Adrenal gland (tissue), 12 donors: ENCODE results near the gene AP3B2. TPM values are rescaled to one million over a fixed set of nuclear protein-coding genes. Genes with fewer than 3 reads are reported as not detected.

Experiments
- DNase-seq, 7 donors: peaks; one replicate each; pipeline ENCODE4 v3.0.0-alpha.2; 2019 to 2020
- H3K27ac ChIP-seq, 5 donors: fragments of 200-600 bp; sonication (generic) in 4 of 5; 1 replicate in 3 of 5; 2 replicates in 2 of 5; pipeline versions ENCODE4 v1.5.1 to v1.8.0; 2016 to 2020; ENCODE audit warnings: mild to moderate bottlenecking in 1 of 5
- H3K27me3 ChIP-seq: fragments of 200-600 bp; 2 replicates; pipeline ENCODE4 v1.8.0; 2021
- H3K36me3 ChIP-seq, 2 donors: fragments of 200-600 bp; replicated peaks in 1 of 2; 1 replicate in 1 of 2; 2 replicates in 1 of 2; pipeline versions ENCODE4 v1.5.1 to v1.8.0; 2018 to 2022
- H3K4me1 ChIP-seq, 2 donors: fragments of 200-600 bp; replicated peaks in 1 of 2; 1 replicate in 1 of 2; 2 replicates in 1 of 2; pipeline versions ENCODE4 v1.5.1 to v1.8.0; 2018 to 2021
- H3K4me3 ChIP-seq, 4 donors: fragments of 200-600 bp; sonication (generic) in 3 of 4; one replicate each; pipeline ENCODE4 v1.5.1; 2016 to 2018
- H3K9me3 ChIP-seq, 3 donors: fragments of 200-600 bp; sonication (generic) in 1 of 3; replicated peaks in 1 of 3; 1 replicate in 2 of 3; 2 replicates in 1 of 3; pipeline versions ENCODE4 v1.5.1 to v1.8.0; 2016 to 2021
- POLR2A ChIP-seq, 2 donors: fragments of 450-650 bp; IDR thresholded peaks; one replicate each; pipeline ENCODE4 v1.6.1; 2017; ENCODE audit warnings: antibody characterized with exemption in 2 of 2, mild to moderate bottlenecking in 2 of 2, moderate library complexity in 1 of 2
- WGBS, 4 donors: extraction: QIAGEN DNeasy Blood & Tissue Kit in 2 of 4; methylation state at CpG; one replicate each; pipeline versions ENCODE4 v1.1.5 to v1.1.7; 2013 to 2017; 5-methylcytosine and 5-hydroxymethylcytosine counted together
- intact Hi-C, 2 donors: fragments of 100-400 bp; cut with DNase I; formaldehyde crosslinking; loops; one replicate each; pipeline versions ENCODE4 v1.14.1 to v1.15.0; 2022 to 2023
- polyA plus RNA-seq, 3 donors: library from polyadenylated mRNA; stranded (reverse); fragments of 200-250 nt in 2 of 3; fragments of 350-450 nt in 1 of 3; fragmentation: Illumina TruSeq in 1 of 3; extraction: RNeasy Lipid Tissue Mini Kit (QIAGEN cat#74804) in 1 of 3; gene quantifications; one replicate each; pipeline ENCODE4 v1.2.3, GENCODE V29; 2013 to 2014
- total RNA-seq, 9 donors: library from RNA; depleted of rRNA in 4 of 9; stranded (reverse); fragments of >200 nt in 4 of 9; fragments of 120-200 nt in 1 of 9; fragmentation: NEBNext Ultra II Directional in 1 of 9; extraction: Animal tissue kit (Norgen Biotek cat#: 25700) in 1 of 9; gene quantifications; one replicate each; pipeline versions ENCODE4 v1.1.0 to v1.2.4, GENCODE V29; 2013 to 2023
- TF ChIP-seq, protein P1 (sequence below), 6 experiments: fragments of 450-650 bp in 4 of 6; fragments of 200-600 bp in 2 of 6; sonication (generic) in 1 of 6; IDR thresholded peaks; 1 replicate in 5 of 6; 2 replicates in 1 of 6; pipeline versions ENCODE4 v1.5.1 to v1.8.0; 2016 to 2021; ENCODE audit warnings: antibody characterized with exemption in 6 of 6, mild to moderate bottlenecking in 2 of 6, moderate library complexity in 1 of 6
- donor health status: healthy with polysubstance abuse.
- donor health status: Bipolar disorder and iron deficiency.
- donor health status: DM: yes; HTN: yes; CAD: no.
- donor health status: DM: no; HTN: no; CAD: no.
- donor health status: DM: no; HTN: no; CAD: no.
- donor health status: DM: yes; HTN: yes; CAD: no.

The AP3B2 gene
- total and polyA plus RNA-seq, 12 donors = 0.54 to 28.9 (median 4.4) TPM

DNA sequence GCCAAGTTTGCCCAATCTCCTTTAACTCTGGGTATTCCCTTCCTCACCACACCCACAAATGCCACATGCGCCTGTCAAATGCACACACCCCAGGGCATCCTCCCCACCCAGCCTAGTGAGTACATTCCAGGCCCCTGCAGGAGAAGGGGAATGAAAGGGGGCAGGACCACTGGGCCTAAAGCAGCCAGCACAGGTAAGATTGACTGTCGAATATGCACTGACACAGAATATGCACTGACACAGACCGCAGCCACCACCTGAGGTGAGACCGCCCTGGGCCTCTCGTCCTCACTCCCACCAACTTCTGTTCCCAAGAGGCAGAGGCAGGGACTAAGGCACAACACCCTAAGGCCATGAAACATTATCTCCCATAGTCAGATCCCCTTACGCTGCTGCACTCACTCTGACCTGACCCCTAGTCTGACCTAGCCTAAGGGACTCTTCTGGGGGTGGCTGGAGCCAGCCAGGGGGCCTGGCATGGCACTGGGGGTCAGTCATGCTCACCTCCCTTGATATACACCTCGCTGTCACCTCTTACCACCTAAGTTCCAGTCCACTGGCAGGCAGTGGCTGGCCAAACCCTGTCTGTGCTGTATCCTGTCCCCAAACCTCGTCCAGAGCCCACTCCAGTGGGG is 10.8 kb downstream of the AP3B2 start:
- 81 to 93% (median 88%) methylated on average over 6 to 8 of the region's 8 CpGs for WGBS, 4 donors
- TF ChIP-seq POLR2A (IDR thresholded peaks at IDR 0.05) = no peak
- TF ChIP-seq, protein P1, sequence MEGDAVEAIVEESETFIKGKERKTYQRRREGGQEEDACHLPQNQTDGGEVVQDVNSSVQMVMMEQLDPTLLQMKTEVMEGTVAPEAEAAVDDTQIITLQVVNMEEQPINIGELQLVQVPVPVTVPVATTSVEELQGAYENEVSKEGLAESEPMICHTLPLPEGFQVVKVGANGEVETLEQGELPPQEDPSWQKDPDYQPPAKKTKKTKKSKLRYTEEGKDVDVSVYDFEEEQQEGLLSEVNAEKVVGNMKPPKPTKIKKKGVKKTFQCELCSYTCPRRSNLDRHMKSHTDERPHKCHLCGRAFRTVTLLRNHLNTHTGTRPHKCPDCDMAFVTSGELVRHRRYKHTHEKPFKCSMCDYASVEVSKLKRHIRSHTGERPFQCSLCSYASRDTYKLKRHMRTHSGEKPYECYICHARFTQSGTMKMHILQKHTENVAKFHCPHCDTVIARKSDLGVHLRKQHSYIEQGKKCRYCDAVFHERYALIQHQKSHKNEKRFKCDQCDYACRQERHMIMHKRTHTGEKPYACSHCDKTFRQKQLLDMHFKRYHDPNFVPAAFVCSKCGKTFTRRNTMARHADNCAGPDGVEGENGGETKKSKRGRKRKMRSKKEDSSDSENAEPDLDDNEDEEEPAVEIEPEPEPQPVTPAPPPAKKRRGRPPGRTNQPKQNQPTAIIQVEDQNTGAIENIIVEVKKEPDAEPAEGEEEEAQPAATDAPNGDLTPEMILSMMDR (IDR thresholded peaks at IDR 0.05) = no peak
- no peak for DNase-seq

DNA sequence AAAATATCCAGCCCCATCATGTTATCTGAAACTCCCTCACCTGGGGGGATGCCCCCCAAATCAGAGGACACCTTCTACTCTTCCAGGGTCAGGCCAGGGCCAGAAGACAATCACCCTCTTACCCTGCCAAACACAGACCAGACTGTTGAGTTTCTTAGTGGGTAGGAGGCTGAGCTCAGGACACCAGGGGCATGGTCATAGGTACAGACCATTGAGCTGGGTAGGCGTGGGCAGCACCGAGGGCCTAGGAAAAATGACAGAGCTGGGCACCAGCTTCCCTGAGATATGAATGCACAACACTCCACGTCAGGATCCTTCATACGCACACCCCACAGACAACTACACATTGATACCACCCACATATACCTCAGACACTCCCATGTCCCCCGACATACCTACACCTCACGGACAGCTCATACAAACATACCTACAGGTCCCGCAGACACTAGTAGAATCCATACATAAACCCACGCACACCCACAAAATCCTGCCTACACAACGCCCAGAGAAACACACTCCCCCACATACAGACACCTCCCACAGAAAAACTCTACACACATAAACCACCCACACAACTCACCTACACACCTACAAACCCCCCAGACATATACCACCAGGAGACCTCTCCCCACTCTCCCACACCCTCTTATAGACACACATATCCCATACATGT is 11.8 kb downstream of the AP3B2 start:
- no peak overlapping the region for H3K4me3 ChIP-seq
- H3K4me1 ChIP-seq = no peaks in the 10 kb centered on the region
- 87 to 93% (median 91%) methylated on average over 8 to 9 of the region's 9 CpGs for WGBS, 4 donors
- no peak for DNase-seq
- no peaks in the 10 kb centered on the region for H3K9me3 ChIP-seq
- H3K27me3 ChIP-seq = no peaks in the 10 kb centered on the region
- intact Hi-C loops = no loop called here
- no peak for TF ChIP-seq POLR2A (IDR thresholded peaks at IDR 0.05)
- TF ChIP-seq, protein P1 (IDR thresholded peaks at IDR 0.05) = no peak
- no peaks in the 10 kb centered on the region for H3K36me3 ChIP-seq
- no peak overlapping the region for H3K27ac ChIP-seq

More for the DNA sequence above, 10.8 kb downstream of the AP3B2 start:
- H3K9me3 ChIP-seq = no peaks in the 10 kb centered on the region
- intact Hi-C loops = no loop called here
- H3K4me3 ChIP-seq = no peak overlapping the region
- no peaks in the 10 kb centered on the region for H3K27me3 ChIP-seq
- H3K27ac ChIP-seq = no peak overlapping the region
- no peaks in the 10 kb centered on the region for H3K4me1 ChIP-seq
- H3K36me3 ChIP-seq = no peaks in the 10 kb centered on the region

DNA sequence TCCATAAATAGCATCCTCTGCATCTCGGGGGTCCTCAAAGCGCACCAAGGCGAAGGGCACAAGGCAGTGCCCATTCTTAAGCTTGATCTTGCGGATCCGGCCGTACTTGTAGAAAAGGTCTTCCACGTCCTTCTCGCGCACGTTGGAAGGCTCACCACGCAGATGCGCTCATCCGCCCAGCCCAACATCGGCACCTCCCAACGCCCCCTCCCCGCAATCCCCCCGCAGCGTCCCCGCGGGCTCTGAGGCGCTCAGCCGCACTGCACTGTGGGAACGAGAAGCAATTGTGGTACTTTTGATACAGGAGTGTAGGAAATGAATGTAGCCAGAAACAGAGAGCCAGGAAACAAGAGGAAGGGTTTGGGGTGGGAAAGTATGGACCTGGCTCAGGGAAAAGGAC is 17.5 kb downstream of the AP3B2 start:
- no peaks in the 10 kb centered on the region for H3K36me3 ChIP-seq
- no peaks in the 10 kb centered on the region for H3K27me3 ChIP-seq
- no peak for DNase-seq
- no peak for TF ChIP-seq POLR2A (IDR thresholded peaks at IDR 0.05)
- TF ChIP-seq, protein P1 (IDR thresholded peaks at IDR 0.05) = no peak
- intact Hi-C loops = no loop called here
- WGBS, 4 donors = 88 to 92% (median 91%) methylated on average over 22 to 23 of the region's 23 CpGs
- no peak overlapping the region for H3K4me3 ChIP-seq
- H3K9me3 ChIP-seq = no peaks in the 10 kb centered on the region
- no peak overlapping the region for H3K27ac ChIP-seq
- no peaks in the 10 kb centered on the region for H3K4me1 ChIP-seq

DNA sequence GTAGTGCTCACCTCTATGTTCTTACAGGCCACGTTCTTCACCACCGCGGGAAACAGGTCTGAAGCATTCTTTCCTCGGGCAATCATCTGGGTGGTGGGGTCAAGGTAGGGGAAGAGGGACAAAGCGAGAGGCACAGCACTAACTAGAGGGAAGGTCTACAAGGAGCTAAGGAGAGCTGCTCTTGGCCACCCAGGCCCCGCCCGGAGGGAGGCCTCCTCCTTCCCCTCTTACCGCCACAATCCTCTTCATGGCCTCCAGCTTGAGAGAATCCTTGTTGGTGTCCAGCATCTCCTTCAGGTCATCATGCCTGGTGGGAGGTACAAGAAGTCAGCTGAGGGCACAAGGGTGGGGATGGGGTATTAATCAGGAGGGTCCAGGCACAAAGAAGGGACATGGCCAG is 20.5 kb downstream of the AP3B2 start:
- no peak for DNase-seq
- Histone ChIP-seq H3K36me3 (no peaks in the 10 kb centered on the region), H3K4me1 (no peaks in the 10 kb centered on the region), H3K9me3 (no peaks in the 10 kb centered on the region), H3K27ac (no peak overlapping the region), H3K4me3 (no peak overlapping the region), H3K27me3 (no peaks in the 10 kb centered on the region)
- WGBS, 4 donors = 93 to 100% (median 95%) methylated on average over 6 to 8 of the region's 8 CpGs
- TF ChIP-seq POLR2A (IDR thresholded peaks at IDR 0.05) = no peak
- TF ChIP-seq, protein P1 (IDR thresholded peaks at IDR 0.05) = no peak
- intact Hi-C loops = no loop called here
